NCI-H1436 (cell line): Measurements from ENCODE around the gene BCL2.

Source experiments
- DNase-seq: peaks from one replicate; lab custom pipeline; 2025; lab: John Stamatoyannopoulos, UW

BCL2 gene

GRCh38 chr18:63326011-63326410 lies 6.4 kb upstream of the BCL2 start:
- DNase-seq: no peak

DNA sequence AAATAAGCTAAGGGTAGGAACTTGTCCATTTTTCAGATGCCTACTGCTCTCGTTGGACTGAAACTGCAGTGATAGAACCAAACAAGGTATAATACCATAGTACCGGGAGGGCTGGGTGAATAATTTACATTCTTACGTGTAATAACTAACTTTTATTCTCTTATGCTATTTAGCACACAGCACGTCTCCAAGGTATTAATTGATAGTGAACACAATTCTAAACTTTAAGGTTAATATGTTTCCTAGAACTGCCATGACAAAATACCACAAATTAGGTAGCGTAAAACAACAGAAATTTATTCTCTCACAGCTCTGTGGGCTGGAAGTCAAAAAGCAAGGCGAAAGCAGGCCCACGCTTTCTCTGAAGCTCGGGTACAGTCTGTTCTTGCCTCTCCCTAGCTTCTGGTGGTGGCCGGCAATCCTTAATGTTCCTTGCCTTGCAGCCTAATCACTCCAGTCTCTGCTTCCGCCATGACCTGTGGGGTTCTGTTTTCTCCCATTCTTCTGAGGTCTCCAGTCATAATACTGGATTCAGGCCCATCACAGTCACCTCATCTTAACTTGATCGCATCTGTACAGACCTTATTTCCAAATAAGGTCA lies 5.6 kb upstream of the BCL2 start:
- DNase-seq: no peak

GRCh38 chr18:63322908-63323634 lies 3.5 kb upstream of the BCL2 start:
- peak; percentile 71 for DNase-seq

DNA sequence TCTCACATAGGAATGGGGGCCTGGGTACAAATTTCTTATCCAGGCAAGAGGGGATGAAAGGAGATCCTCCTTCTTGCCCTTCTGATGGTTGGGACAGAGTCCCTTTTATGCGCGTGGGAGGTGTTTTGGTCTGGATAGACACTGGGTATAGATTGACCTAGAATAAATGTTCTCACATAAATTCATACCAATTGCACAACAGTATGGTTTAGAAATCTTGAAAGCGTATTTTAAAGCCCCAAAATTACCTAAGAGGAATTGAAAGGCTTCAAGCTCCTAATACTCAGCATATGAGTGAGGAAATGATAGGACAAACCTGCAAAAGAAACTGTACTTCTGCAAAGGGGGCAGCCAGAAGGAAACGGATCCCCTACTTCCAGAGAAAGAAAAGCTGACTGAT lies 2.6 kb upstream of the BCL2 start:
- no peak for DNase-seq

DNA sequence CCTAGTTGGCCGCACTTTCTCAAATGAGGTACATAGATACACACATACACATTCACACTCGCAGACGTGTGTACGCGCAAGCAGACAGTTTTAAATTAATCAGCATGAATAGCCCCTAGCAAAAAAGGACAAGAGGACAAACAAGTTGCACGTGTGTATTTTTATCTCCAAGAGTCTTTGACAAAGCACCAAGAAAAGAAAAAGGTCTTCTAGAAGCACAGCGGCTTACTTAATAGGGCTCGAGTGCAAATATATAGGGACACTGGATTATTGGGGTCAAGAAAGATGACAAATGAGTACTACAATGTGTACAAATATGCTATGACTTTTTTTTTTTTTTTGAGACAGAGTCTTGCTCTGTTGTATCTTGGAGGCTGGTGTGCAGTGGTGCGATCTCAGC lies 1.7 kb upstream of the BCL2 start:
- DNase-seq: no peak

GRCh38 chr18:63320975-63321265 lies 1.4 kb upstream of the BCL2 start:
- DNase-seq: peak; percentile 29

DNA sequence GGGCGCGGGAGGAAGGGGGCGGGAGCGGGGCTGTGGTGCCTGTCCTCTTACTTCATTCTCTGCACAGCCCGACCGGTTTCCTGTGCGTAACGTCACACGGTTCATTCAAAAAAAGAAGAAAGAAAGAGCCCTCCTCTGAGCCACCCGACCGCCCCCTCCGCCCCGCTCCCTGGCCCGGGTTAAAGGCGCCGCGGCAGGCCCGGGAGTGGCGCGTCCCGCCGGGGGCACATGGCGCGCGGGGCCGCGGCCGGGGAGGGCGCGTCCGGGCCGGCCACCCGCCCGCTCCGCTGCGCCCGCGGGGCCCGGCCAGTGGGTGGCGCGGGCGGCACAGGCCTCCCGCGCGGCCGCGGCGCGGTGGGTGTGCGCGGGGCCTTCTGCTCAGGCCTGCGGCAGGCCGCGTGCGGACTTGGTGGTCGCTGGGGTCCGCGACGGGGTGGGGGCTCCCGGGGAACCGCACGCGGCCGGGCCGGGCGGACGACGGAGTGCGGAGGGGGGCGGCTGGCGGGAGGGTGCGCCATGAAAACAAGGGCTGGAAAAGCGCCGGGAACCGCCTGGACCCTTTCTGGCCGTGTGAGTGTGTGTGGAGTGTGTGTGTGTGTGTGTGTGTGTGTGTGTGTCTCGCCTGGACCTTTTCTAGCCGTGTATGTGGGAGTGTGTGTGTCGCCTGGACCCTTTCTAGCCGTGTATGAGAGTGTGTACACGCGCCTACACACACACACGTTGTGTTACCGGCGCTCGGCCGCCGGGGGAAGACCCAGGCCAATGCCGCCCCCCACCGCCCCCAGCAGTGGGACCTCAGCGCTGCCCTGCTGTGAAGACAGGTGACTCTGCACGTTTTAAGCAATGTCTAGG lies 780 bp upstream of the BCL2 start:
- peak; percentile 70 for DNase-seq

- DNase-seq: no peak
Observed at GRCh38 chr18:63318889-63319382, 633 bp downstream of the BCL2 start.

DNA sequence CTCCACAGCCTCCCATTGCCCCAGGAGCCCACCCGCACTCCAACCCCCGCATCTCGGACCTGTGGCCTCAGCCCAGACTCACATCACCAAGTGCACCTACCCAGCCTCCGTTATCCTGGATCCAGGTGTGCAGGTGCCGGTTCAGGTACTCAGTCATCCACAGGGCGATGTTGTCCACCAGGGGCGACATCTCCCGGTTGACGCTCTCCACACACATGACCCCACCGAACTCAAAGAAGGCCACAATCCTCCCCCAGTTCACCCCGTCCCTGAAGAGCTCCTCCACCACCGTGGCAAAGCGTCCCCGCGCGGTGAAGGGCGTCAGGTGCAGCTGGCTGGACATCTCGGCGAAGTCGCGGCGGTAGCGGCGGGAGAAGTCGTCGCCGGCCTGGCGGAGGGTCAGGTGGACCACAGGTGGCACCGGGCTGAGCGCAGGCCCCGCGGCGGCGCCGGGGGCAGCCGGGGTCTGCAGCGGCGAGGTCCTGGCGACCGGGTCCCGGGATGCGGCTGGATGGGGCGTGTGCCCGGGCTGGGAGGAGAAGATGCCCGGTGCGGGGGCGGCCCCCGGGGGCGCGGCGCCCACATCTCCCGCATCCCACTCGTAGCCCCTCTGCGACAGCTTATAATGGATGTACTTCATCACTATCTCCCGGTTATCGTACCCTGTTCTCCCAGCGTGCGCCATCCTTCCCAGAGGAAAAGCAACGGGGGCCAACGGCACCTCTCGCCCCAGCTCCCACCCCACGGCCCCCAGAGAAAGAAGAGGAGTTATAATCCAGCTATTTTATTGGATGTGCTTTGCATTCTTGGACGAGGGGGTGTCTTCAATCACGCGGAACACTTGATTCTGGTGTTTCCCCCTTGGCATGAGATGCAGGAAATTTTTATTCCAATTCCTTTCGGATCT lies 1.3 kb downstream of the BCL2 start:
- peak; percentile 77 for DNase-seq

DNA sequence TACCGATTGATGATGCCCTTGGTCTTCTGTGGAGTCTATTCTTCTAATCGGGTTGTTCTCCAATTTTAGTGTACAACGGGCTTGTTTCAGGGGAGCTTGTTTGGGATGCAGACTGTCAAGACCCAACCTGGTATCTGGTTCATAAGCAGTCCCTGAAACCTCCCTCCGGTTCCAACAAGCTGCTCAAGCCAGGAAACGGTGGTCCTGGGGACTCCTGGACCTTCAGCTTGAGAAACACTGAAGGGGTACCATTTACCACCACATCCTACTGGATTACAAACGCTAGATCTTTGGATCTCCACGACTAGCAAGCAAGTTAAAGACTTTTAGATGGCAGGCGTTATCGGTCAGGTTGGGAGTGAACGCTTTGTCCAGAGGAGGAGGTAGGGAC lies 2.0 kb downstream of the BCL2 start:
- DNase-seq: no peak

- no peak for DNase-seq
Observed at GRCh38 chr18:63316612-63317555, 2.7 kb downstream of the BCL2 start.

DNA sequence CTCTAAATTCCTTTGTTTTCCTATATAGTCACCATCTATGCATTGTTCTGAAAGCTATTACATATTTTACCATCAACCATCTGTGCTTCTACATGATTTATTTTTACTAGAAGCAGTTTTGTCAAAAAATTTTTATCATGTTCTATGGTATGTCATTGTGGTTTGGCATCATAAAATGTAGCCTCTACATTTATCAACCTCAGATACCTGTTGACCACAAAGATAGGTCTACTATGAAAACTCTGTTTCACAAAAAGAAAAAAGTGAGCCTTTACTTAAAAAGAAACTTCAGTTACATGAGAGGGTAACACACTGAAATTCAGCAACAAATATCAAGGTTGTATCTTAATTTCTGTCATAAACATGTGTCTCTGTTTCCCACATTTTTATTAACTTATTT lies 3.7 kb downstream of the BCL2 start:
- no peak for DNase-seq

GRCh38 chr18:63315131-63315662 lies 4.4 kb downstream of the BCL2 start:
- no peak for DNase-seq

DNA sequence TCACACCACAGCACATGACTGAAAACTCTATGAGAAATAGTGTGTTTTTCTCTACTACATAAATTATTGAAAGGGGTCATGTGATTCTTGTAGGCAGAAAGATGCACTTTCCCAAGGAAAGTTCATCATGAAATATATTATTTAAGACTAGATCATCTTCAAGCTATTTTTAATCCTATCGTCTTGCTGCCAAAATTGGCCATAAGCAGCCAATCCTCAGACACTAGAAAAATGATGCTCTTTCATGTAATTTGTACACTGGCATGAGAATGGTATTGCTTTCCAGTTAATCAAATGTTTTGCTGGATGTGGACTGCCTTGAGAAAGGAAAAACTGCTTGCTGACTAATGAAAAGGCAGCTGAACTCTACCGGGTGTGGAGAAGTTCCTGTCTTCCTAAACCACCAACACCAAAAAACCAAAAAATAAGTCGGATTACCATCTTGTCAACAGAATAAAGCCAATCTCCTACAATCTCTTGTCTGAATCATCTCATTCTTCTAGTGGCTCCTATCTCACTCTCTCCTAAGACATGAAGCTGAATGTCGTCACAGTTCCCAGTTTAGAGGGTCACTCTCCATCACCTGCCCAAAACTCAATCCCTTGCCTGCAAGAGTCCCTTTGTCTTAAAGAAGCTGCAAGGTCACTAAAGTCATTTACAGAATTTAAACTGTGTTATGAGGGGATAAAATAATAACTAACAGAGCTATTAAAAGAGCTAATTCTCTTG lies 5.3 kb downstream of the BCL2 start:
- no peak for DNase-seq

DNA sequence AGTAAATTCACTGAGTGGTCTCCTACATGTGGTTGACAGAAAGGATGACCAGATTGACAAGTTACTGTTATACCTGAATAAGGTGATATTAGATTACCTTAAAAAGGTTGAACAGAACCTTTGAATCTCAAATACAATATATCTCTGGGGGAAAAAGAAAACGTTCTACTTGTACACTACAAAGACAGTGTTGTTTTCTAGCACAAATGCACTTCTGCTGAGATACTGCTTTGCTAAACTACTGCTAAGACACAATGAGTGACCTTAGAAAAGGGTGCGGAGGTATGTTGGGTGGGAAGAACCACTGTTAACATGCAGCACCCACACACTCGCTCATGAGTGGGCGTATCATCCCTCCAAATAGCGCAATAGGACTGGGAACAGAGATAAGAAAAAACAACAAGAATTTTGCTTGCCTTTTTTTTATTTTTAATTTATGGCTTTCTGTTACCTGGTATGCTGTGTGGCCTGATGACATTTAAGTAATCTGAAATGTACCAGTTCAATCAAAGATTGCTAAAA lies 6.1 kb downstream of the BCL2 start:
- no peak for DNase-seq

- no peak for DNase-seq
Observed at GRCh38 chr18:63312737-63313395, 6.7 kb downstream of the BCL2 start.

GRCh38 chr18:63312019-63312409 lies 7.6 kb downstream of the BCL2 start:
- DNase-seq: no peak

DNA sequence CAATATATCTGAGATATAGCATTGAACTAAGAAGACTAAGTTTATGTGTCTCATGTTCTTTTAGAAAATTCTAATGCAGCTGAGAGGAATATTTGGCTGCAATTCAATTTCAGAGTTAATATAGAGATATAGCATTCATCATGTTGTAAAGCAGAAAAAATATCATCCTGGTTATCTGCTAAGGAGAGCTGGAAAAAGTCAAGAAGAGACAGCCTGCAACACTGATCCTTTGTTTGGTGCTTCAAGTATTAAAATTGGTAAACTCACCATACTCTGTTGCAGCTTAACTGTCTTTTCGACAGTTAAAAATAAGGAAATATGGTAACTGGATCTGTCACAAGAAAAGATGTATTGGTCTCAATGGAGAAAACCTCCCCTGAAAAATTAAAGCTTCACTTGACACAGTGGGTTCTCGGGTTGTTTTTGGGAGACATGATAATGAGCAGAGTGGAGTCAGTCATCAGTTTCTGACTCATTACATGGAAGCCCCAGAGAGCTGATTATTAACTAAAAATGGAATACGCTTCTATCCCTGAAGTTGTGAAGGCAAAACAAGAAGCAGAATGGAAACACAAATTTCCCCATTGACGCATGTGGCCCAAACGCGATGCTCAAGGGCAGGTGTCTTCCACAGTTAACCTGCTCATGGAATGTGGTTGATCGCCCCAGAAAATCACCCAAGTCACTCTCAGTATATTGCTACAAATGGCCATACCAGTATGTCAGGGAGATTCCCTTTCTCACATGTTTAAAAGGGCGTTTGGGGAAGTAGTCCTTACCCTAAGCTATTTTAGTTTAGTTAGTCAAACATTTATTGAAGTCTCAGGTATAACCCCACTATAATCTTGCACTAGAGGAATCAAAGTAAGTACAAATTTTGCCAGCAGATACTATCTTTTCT lies 8.2 kb downstream of the BCL2 start:
- DNase-seq: no peak
